ENCODE measurements around the gene VPS13D.

- TF ChIP-seq EZH2 (IDR thresholded peaks at IDR 0.05; ENCODE audit: borderline replicate concordance, low read depth, low read length, severe bottlenecking) (no peak), CTCF (IDR thresholded peaks at IDR 0.05; ENCODE audit: borderline replicate concordance, extremely low read depth, low read length, poor library complexity, severe bottlenecking) (no peak)
Observed at GRCh38 chr1:12383001-12383400, 153.2 kb downstream of the VPS13D start.
